Measurements from ENCODE around the gene BMPER.

BMPER gene

DNA sequence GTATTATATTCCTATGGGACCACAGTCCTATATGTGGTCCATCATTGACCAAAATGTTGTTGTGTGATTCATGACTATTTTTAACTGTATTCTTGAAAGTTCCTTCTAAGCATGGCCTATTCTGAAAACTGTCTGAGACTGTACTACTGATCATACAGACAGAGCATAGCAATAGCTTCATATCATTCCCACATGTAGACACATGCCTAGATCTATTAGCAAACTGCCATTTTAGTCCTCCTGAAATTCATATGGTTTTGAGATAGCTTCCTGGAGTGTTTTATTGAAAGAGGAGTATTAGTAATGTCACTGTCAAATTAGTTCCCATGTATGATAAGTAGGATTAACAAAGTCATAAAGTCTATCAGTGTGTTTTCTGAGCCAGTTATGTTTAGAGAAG lies 157.5 kb downstream of the BMPER start:
- no peak for DNase-seq (ENCODE audit: low read depth)

DNA sequence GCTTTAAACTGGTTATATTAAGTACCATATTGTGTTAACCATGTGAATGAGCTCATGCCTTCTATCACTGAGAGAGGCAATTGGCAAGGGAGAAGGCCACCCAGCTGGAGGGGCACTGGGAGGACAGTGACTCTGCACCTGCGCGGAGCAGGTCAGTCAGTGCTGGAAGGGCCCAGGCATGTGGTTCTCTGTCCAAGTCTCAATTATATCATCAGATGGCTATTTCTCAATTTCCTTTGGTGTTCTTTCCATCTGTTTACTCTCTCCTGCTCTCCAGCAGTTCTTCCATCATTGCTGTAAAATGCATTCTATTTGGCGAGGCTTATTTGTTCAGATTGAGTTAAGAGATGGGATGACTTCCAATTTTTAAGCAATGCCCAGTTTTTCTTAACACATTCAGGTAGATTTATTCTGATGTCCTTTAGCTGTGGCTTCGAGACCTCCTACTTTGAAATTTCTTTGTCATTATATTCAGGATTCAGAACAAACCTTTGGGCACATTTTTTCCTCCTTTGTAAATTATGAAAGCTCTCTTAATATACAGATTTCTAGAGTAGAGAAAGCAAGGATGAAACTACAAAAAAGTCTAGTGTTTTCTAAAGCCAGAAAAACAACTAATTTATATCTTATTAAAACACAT lies 159.3 kb downstream of the BMPER start:
- peak; percentile 83 for DNase-seq (ENCODE audit: low read depth)

DNA sequence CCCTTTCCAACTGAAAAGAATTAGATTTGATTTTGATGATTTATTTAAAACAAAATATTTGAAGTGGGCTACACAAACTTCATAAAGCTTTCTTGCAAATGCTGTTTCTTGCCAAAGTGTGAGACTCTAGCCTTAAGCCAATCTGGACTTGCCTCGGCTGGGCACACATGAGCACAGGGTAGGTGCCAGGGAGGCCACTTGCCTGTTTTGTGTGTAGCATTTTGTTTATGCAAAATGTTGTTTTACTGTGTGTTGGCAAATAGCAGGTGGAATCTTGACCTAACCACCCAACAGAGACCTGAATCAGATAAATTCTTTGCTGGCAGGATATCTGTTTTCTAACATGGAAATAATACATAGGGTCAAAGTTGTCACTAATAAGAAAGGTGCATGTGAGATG lies 161.1 kb downstream of the BMPER start:
- DNase-seq (ENCODE audit: low read depth): no peak

DNA sequence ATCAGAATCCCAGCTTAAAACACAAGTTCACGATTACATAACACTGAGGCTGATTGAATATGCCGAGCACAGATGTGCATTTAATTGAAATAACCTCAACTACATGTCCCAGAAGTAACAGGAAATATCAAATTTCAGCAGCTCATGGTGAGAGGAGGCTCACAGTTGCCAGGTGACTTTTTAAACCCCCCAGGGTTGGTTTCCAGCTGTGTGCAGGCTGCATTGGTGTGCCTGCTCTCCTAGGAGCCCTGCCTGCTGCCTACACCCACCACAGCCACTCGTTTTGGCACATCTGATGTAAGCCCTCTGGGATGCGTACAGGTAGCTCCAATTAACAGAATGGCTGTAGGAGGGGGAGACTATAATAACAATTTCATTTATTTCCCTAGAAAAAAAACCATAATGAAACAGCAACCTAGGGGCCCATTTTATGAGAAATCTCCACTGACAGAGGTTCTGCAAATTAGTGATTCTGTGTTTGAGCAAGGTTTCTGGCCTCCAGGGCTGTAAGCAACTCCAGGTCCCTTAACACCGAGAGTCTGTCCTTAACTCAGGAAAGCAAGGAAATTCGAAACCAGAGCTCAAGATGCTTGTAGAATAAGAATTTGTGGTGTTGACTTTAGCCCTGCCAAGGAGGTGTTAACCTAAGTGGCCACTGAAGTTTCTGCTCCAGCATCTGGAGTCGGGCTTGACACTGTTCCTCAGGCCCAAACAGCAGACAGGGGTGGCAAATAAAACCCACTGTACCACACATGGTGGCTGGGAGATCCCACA lies 161.9 kb downstream of the BMPER start:
- DNase-seq (ENCODE audit: low read depth): no peak

DNA sequence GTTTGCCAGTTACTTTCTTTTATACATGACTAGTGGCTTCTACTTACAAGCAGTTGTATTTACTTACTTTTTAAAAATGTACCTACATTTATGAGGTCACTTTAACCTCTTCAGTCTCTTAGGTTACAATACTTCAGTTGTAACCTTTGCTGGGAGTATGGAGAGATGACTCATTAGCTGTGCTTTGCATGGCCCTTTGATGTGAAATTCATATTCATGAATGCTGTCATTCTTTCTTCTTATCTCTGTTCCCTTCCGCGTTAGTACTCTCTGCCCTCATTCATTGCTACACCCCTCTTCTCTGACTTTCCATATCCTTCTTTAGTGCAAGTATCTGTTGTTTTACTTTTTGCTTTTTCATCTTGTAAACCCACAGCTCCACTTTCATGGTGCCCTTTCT lies 164.3 kb downstream of the BMPER start:
- DNase-seq (ENCODE audit: low read depth): peak; percentile 80

DNA sequence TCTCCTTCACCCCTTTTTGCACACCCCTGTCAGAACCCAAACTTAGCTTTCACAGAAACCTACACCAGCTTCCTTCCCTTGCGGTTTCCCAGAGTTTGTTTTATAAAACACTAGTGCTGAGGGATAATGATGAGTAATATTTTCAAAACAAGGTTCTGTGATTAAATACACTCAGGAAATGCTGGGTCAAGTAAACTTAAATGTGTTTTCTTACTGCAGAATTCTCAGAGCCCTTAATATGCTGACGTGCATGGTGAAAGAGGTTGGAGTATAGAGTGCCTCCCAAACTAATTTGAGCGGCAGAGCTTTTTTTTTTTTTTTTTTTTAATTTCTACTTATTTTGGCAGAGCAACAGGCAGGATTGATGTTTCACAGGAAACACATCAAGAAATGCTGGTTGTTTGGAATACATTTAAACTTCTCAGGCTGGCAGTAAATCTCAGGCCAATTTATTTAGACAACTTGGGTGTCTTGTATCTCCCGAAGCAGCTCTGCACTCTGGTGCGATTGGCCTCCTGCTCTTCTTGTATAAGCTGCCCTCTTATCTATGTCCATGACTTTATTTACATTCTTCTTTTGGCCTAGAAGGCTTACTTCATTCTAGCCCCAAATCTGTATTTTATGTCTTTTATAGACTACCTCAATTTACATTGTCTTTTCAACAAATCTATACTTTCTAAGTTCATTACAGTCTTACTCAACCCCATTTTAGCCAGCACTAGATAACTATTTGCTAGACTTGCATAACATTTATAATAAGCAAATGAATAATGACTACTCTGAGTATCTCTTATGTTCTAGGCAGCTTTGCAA lies 165.4 kb downstream of the BMPER start:
- peak; percentile 79 for DNase-seq (ENCODE audit: low read depth)

GRCh38 chr7:34073676-34074075 lies 168.3 kb downstream of the BMPER start:
- no peak for DNase-seq (ENCODE audit: low read depth)

GRCh38 chr7:34074421-34074820 lies 169.1 kb downstream of the BMPER start:
- no peak for DNase-seq (ENCODE audit: low read depth)

DNA sequence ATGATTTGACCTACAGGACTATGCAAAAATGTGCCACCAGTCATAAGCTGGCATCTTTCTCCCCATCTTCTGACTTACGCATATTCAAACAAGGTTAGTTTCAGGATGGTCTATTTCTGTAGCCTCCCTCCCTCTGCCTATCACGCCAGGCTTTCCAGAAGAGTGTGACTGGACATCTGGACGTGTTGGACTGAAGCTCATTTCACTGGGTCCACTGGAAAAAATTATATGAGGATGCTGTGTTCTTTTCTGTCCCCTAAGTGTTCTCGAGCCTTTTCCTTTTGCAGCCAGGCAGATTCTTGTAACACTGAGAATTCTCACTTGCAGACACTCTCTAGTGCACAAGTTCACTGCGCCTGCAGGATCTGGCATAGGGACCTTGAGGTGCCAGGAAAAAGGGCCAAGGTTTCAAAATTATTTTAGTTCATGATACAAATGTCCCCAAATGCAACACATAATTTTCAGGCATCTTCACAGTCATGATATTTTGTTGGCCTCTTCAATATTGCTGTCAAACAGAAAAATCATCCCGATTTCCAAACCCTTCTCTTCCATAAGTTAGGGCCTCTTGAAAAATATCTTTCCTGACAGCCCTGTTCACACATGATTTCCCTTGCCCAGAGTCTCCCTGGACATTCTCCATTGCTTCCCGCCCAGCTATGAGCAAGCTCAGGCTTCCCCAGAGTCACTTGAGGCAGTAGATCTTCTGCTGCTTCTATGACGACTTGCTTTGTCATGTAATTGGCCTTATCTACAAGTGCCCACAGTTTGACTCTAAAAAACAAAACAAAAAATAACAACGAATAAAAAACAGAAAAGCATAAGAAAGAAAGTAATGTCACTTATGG lies 170.4 kb downstream of the BMPER start:
- DNase-seq (ENCODE audit: low read depth): no peak

DNA sequence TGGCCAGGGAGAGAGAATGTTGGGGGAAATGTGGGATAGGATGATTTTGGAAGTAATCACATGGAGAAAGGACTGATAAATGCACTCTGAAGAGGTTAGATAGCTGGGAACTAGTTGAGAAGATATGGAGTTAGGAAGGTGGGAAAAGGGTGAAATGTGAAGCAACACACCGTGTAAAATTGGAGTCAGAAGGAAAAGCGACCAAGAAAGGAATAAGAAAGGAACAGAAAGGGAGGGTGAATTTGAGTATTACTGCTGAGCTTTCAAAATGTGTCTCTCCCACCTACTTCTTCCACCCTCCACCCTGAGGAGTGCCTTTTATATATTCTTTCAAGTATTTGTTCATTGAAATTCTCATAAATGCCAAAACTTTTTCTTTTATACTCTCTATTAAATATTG lies 171.8 kb downstream of the BMPER start:
- DNase-seq (ENCODE audit: low read depth): no peak

DNA sequence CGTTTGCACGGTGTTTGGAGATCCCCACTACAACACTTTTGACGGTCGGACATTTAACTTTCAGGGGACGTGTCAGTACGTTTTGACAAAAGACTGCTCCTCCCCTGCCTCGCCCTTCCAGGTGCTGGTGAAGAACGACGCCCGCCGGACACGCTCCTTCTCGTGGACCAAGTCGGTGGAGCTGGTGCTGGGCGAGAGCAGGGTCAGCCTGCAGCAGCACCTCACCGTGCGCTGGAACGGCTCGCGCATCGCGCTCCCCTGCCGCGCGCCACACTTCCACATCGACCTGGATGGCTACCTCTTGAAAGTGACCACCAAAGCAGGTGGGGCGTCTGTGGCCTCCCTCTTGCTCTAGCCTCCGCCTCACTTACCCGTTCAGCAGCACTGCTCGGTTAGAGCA lies 173.5 kb downstream of the BMPER start:
- no peak for DNase-seq (ENCODE audit: low read depth)

DNA sequence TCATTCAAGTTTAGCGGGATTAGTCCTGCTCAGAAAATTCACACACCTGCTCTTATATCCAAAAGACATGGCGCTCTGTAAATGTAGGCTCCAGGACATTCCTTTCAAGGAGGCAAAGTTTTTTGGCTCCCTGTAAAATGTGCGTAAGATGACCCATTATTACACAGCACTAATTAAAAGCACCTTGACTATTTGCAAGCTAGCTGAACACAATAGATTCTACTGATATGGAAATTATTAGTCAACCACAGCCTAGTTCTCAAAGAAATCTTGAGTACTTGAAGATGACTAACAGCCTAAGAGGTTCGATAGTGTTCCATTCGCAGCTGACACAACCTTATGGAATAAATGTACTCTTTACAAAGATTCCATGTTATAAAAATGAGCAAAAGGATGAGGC lies 175.2 kb downstream of the BMPER start:
- no peak for DNase-seq (ENCODE audit: low read depth)

DNA sequence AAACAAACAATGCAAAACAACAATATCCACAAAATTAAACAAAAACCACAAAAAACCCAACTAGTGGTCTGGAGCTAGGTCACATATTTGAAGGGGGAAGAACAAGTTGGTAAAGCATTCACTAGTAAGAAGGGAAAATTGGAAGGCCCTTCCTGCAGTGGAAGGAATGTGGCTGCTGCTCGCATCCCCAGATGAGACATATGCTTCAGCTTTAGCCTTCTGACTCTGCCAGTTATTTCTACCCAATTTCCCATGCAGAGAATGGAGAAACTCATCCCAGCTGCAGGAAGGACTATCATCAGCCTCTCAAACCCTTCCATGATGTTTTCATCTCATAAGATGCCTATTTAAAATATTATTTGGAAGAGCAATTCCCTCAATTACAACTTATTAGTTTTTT lies 176.6 kb downstream of the BMPER start:
- DNase-seq (ENCODE audit: low read depth): no peak

- DNase-seq (ENCODE audit: low read depth): no peak
These were observed 178.1 kb downstream of the BMPER start for GRCh38 chr7:34083440-34083839.

DNA sequence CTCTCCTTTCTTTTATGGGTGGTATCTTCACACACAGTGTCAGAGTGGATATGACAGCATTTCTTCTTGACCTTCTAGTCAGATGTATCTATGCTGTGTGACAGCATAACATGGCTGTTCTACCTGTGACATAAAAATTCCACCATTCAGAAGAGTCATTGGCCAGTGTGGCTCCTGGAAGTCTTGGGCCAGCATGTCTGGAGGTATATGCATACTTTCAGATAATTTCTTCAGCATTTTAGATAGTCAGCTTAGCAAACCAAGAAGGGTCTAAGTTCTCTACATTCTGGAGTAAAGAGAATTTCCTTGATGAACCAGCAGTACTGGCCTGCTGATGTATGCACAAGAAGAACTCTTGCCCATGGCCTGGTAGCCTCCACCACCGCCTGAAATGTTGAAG lies 179.3 kb downstream of the BMPER start:
- DNase-seq (ENCODE audit: low read depth): no peak

GRCh38 chr7:34086064-34086463 lies 180.7 kb downstream of the BMPER start:
- no peak for DNase-seq (ENCODE audit: low read depth)

- no peak for DNase-seq (ENCODE audit: low read depth)
These were observed 181.6 kb downstream of the BMPER start for GRCh38 chr7:34086981-34087380.

DNA sequence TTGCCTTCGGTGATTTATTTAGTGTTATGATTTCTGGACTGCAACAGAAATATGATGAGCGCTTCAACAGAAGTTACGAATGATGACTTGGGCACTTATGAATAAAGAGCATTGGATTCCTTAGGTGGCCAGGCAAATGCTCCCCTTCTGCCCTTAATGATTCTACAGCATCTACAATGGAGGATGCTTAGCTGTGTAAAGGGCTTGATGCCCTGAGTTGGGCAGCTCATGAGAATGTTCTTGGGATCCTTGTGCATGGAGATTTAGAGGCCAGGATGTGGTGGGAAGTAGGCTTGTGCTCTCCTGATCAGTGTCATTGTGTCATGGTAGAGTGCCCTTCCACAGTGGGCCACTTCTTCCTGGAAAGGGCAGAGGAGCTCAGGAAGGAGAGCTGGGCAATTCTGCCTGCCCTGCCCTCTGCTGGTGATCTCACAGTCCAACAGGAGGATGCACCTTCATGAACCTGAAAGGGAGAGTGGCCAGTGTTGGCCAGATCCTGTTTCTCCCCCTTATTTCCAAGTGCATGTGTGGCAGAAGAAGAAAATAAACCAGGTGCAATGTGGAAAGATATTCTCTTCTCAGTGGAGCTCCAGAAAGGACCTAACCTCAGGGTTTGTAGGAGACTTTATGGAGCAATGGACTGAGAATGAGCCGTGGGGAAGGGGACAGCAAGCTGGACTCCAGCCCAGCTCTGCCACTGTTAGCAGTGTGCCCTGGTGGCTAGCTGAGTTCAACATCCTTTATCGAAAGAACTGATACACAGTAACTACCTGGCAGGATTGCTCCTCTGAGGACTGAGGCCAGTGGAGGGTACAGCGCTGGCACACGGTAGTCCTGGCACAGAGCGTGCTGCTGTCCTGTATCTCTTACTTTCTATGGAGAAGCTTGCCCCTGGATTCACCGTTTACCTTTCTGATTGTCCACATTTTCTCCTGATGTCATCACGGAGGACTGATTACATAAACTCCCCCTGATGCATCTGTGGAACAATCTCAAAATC lies 182.9 kb downstream of the BMPER start:
- DNase-seq (ENCODE audit: low read depth): peak; percentile 48

DNA sequence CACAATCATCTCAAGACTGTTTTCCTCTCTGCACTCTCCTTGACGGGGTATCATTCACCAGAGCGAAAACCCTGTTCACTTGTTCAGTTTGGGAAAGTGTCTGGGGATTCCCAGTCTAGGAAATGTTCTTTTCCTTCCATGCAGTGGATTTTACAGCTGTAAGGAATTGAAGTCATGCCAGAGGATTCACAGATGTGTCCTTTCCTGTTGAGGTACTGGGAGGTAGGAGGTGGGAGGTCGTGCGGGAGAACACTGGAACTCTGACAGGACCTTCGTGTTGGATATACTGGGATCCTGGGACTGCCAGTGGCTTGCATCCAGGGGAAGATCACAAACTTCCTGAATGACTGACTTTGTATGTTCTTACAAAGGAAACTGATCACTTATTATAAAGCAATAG lies 185.5 kb downstream of the BMPER start:
- no peak for DNase-seq (ENCODE audit: low read depth)

DNA sequence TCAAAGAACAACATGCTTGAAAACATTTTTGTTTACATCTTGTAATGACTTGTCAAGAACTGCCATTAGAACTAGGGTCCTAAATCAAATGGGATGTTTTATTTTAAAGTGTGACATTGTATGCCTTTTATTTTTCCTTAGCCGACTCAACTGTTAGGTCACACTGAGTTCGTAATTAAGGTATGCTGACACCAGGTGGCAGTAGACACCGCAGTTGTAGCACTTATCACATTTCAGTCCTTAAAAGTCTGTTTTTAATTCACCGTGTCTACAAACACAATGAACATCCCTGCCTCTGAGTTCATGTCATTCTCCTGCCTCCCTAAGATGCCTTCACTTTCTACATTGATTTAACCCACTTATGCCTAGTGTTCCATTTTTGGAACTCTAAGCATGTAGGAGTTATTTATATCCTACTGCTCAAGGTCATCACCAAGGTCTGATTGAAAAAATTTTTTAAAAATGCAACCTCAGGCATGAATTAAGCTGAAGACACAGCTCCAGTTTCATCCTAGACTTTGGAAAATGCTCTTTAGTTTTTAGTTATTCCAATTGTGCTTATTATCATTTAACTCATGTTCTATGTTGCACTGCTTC lies 186.1 kb downstream of the BMPER start:
- DNase-seq (ENCODE audit: low read depth): peak; percentile 71

All from amniotic epithelial cell (primary cell).